Gastrocnemius medialis (tissue), 4 donors: ENCODE measurements around the gene CHKA.

Experiments used
- POLR2A ChIP-seq, 2 donors: fragments of 450-650 bp; IDR thresholded peaks; one replicate each; pipeline ENCODE4 v1.6.1; 2017; ENCODE audit warnings: antibody characterized with exemption in 2 of 2, mild to moderate bottlenecking in 2 of 2, moderate library complexity in 2 of 2
- TF ChIP-seq, protein P1 (sequence below), 5 experiments: fragments of 450-650 bp in 3 of 5; fragments of 200-600 bp in 2 of 5; sonication (generic) in 2 of 5; IDR thresholded peaks in 4 of 5; conservative IDR thresholded peaks in 1 of 5; 1 replicate in 4 of 5; 2 replicates in 1 of 5; pipeline ENCODE4 v1.5.1; 2016 to 2019; ENCODE audit warnings: antibody characterized with exemption in 5 of 5, mild to moderate bottlenecking in 3 of 5, moderate library complexity in 3 of 5

DNA sequence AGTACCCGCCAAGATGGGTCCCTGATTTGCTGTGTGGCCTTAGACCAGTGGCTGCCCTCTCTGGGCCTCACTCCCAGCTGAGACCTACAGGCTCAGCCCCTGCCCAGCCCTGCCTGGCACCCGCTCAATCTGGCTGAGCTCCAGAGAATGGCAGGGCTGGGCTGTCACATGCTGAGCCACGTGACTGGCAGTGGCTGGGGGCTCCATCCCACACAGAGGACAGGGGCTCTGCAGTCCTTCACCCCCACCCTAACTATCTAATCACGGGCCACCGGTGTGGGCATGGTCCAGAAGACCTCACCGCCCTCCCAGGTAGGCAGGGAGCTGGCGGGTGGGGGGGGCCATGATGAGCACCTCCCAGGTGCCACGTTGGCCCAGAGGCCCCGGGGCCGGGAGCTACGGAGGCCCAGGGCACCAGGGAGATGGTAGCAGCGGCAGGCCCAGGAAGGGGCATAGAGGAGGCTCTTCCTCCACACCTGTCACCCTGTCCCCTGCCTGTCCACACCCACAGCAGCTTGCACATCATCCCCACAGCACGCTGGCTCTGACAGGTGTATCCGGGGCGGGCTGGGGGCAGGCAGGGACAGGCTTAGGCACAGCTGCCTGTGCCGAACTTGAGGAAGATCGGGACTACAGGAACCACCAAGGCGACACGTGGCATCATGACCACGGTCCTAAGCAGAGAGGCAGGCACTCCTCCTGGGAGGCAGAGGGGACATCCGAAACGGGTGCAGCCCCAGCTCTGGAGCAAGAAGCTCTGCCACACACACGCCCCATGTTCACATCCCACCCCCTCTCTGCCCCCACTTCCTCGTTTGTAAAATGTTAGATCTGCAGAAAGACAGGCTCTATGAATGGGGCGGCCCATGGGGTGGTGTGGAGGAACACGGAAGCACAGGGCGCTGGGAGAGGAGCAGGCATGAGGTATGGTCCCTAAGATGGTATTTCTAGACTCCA lies 112.5 kb downstream of the CHKA start:
- TF ChIP-seq, protein P1, sequence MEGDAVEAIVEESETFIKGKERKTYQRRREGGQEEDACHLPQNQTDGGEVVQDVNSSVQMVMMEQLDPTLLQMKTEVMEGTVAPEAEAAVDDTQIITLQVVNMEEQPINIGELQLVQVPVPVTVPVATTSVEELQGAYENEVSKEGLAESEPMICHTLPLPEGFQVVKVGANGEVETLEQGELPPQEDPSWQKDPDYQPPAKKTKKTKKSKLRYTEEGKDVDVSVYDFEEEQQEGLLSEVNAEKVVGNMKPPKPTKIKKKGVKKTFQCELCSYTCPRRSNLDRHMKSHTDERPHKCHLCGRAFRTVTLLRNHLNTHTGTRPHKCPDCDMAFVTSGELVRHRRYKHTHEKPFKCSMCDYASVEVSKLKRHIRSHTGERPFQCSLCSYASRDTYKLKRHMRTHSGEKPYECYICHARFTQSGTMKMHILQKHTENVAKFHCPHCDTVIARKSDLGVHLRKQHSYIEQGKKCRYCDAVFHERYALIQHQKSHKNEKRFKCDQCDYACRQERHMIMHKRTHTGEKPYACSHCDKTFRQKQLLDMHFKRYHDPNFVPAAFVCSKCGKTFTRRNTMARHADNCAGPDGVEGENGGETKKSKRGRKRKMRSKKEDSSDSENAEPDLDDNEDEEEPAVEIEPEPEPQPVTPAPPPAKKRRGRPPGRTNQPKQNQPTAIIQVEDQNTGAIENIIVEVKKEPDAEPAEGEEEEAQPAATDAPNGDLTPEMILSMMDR (IDR thresholded peaks at IDR 0.05 in 4 of 5, conservative IDR thresholded peaks at IDR 0.05 in 1 of 5) = no peak
- no peak for TF ChIP-seq POLR2A (IDR thresholded peaks at IDR 0.05)
